Testis (tissue), 5 donors: ENCODE measurements around the gene ADCY9. TPM values are rescaled to one million over a fixed set of nuclear protein-coding genes. Genes with fewer than 3 reads are reported as not detected.

ENCODE experiments used
- DNase-seq: peaks from one replicate; pipeline ENCODE4 v3.0.0-alpha.2; 2019
- H3K27ac ChIP-seq, 2 donors: fragments of 200-600 bp; sonication (generic); one replicate each; pipeline ENCODE4 v1.5.1; 2019
- H3K27me3 ChIP-seq: fragments of 200-600 bp; sonication (generic); one replicate; pipeline ENCODE4 v1.5.1; 2019
- H3K36me3 ChIP-seq: fragments of 200-600 bp; sonication (generic); one replicate; pipeline ENCODE4 v1.5.1; 2017; ENCODE audit warnings: low read depth; ENCODE audit errors: missing control alignments
- H3K4me1 ChIP-seq: fragments of 200-600 bp; sonication (generic); one replicate; pipeline ENCODE4 v1.5.1; 2019
- H3K4me3 ChIP-seq, 2 donors: fragments of 200-600 bp; sonication (generic); one replicate each; pipeline ENCODE4 v1.5.1; 2017 to 2019
- H3K9me3 ChIP-seq: fragments of 200-600 bp; sonication (generic); one replicate; pipeline ENCODE4 v1.5.1; 2017
- POLR2A ChIP-seq: fragments of 450-650 bp; IDR thresholded peaks from one replicate; pipeline ENCODE4 v1.6.1; 2017; ENCODE audit warnings: antibody characterized with exemption, mild to moderate bottlenecking, moderate library complexity
- WGBS, 2 donors: methylation state at CpG; one replicate each; pipeline ENCODE4 v1.1.5; 2018; 5-methylcytosine and 5-hydroxymethylcytosine counted together
- intact Hi-C: fragments of 100-400 bp; cut with DNase I; formaldehyde crosslinking; loops from one replicate; pipeline ENCODE4 v1.15.1; 2023; ENCODE audit warnings: low total_unique reads
- long read RNA-seq, 2 donors: transcript quantifications; one replicate each; lab custom pipeline, GENCODE V29; 2026
- polyA plus RNA-seq: library from polyadenylated mRNA; stranded (reverse); fragments of 350-450 nt; fragmentation: Illumina TruSeq; extraction: RNeasy Lipid Tissue Mini Kit (QIAGEN cat#74804); gene quantifications from one replicate; pipeline ENCODE4 v1.2.3, GENCODE V29; 2014; ENCODE audit warnings: low read depth, low replicate concordance; ENCODE audit not compliant: insufficient read depth
- total RNA-seq, 2 donors: library from RNA; depleted of rRNA; stranded (reverse); fragments of >200 nt; gene quantifications; one replicate each; pipeline ENCODE4 v1.2.3, GENCODE V29; 2016
- TF ChIP-seq, protein P1 (sequence below), 3 experiments: fragments of 450-650 bp in 2 of 3; fragments of 200-600 bp in 1 of 3; sonication (generic) in 1 of 3; IDR thresholded peaks; one replicate each; pipeline ENCODE4 v1.5.1; 2016 to 2019; ENCODE audit warnings: antibody characterized with exemption in 3 of 3, mild to moderate bottlenecking in 2 of 3, moderate library complexity in 1 of 3

Gene ADCY9
- total RNA-seq (10 to 100 TPM; 52.8 to 77.2 TPM), polyA plus RNA-seq (19.0 TPM)
- long read RNA-seq, donor 1, partial matches to known transcripts = 0 of 1 reads
- long read RNA-seq, donor 1, other reads (novel, unspliced or antisense) = 0 of 1 reads
- long read RNA-seq, donor 2, full-length matches to known transcripts = 1 of 1 reads
- long read RNA-seq, donor 2, partial matches to known transcripts = 0 of 1 reads
- long read RNA-seq, donor 2, other reads (novel, unspliced or antisense) = 0 of 1 reads

DNA sequence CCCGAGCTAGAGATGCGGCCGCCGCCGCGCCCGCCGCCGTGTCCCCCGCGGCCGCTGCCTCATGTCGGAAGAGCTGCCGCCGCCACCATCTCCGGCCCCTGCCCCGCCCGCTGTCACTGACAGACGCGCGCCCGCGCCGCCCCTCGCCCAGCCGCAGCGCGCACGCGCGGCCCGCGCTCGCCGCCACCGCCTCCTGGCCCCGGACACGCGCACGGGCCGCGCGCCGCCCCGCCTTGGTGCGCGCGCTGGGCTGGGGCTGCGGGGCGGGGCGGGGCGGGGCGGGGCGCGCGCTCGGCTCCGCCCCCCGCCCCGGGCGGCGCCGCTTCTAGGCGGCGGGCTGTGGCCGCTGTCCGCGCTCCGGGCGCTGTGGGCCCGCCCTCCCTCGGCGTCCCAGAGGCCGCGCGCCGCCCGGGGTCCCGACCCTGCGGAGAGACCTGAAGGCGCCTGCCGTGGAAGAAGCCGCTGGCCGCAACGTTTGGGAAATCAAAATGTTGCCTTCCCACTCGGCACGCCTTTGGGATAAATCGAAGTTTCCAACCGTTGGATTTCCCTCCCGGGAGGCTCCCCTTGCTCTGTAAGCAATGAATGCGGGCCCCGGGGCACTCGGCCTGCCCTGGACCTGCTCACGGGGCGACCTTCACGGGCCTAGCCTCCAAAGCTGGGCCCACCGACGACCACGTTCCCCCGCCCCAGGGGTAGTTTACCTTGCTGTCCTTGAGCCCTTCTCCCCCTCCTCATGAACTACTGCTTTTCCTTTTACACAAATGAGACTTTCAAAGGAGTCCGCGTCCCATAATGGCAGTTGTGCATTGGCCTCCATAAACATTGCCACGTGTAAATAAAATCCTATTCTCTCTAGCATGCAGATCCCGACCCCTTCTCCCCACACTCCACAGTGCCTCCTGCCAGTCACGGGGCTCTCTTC lies at the start of gene ADCY9:
Gene ADCY9 (minus strand): TSS at position 118 of the 925 bp plus-strand sequence. CDS start 1,000 bp downstream, outside the sequence.
- 6 to 9% methylated on average over 26 to 42 of the region's 105 CpGs for WGBS, 2 donors
- TF ChIP-seq, protein P1, sequence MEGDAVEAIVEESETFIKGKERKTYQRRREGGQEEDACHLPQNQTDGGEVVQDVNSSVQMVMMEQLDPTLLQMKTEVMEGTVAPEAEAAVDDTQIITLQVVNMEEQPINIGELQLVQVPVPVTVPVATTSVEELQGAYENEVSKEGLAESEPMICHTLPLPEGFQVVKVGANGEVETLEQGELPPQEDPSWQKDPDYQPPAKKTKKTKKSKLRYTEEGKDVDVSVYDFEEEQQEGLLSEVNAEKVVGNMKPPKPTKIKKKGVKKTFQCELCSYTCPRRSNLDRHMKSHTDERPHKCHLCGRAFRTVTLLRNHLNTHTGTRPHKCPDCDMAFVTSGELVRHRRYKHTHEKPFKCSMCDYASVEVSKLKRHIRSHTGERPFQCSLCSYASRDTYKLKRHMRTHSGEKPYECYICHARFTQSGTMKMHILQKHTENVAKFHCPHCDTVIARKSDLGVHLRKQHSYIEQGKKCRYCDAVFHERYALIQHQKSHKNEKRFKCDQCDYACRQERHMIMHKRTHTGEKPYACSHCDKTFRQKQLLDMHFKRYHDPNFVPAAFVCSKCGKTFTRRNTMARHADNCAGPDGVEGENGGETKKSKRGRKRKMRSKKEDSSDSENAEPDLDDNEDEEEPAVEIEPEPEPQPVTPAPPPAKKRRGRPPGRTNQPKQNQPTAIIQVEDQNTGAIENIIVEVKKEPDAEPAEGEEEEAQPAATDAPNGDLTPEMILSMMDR (IDR thresholded peaks at IDR 0.05) = no peak
- no peak for TF ChIP-seq POLR2A
- H3K4me1 ChIP-seq = peaks cover 21% of the 10 kb centered on the region
- no peaks in the 10 kb centered on the region for H3K27me3 ChIP-seq
- no peaks in the 10 kb centered on the region for H3K36me3 ChIP-seq
- no peaks in the 10 kb centered on the region for H3K9me3 ChIP-seq
- peak; percentile 87 for DNase-seq
- peak within 1 kb of the TSS; percentile 67 to 78 for H3K4me3 ChIP-seq
- H3K27ac ChIP-seq = peak within 1 kb of the TSS; percentile 77 to 84
- intact Hi-C loops = loop anchor here (10.0 kb wide), 1 partner anchor 138 kb away; no protein-coding TSS in a partner anchor

GRCh38 chr16:4160658-4161430 lies 44.6 kb upstream of the ADCY9 start:
- no peak for TF ChIP-seq POLR2A
- TF ChIP-seq, protein P1 (IDR thresholded peaks at IDR 0.05) = no peak
- H3K4me1 ChIP-seq = no peaks in the 10 kb centered on the region
- 82 to 83% methylated on average over 7 of the region's 7 CpGs for WGBS, 2 donors
- DNase-seq = no peak
- no peaks in the 10 kb centered on the region for H3K36me3 ChIP-seq
- intact Hi-C loops = no loop called here
- no peak overlapping the region for H3K27ac ChIP-seq
- no peak overlapping the region for H3K4me3 ChIP-seq
- H3K27me3 ChIP-seq = no peaks in the 10 kb centered on the region
- H3K9me3 ChIP-seq = no peaks in the 10 kb centered on the region

- DNase-seq = no peak
- Histone ChIP-seq H3K27ac (no peak overlapping the region), H3K27me3 (no peaks in the 10 kb centered on the region), H3K4me1 (no peaks in the 10 kb centered on the region), H3K9me3 (no peaks in the 10 kb centered on the region), H3K36me3 (no peaks in the 10 kb centered on the region), H3K4me3 (no peak overlapping the region)
- WGBS, 2 donors = 86 to 91% methylated on average over 17 of the region's 17 CpGs
- intact Hi-C loops = no loop called here
- TF ChIP-seq, protein P1 (IDR thresholded peaks at IDR 0.05) = no peak
- TF ChIP-seq POLR2A = no peak
These were observed 43.5 kb upstream of the ADCY9 start for GRCh38 chr16:4159726-4160125.

DNA sequence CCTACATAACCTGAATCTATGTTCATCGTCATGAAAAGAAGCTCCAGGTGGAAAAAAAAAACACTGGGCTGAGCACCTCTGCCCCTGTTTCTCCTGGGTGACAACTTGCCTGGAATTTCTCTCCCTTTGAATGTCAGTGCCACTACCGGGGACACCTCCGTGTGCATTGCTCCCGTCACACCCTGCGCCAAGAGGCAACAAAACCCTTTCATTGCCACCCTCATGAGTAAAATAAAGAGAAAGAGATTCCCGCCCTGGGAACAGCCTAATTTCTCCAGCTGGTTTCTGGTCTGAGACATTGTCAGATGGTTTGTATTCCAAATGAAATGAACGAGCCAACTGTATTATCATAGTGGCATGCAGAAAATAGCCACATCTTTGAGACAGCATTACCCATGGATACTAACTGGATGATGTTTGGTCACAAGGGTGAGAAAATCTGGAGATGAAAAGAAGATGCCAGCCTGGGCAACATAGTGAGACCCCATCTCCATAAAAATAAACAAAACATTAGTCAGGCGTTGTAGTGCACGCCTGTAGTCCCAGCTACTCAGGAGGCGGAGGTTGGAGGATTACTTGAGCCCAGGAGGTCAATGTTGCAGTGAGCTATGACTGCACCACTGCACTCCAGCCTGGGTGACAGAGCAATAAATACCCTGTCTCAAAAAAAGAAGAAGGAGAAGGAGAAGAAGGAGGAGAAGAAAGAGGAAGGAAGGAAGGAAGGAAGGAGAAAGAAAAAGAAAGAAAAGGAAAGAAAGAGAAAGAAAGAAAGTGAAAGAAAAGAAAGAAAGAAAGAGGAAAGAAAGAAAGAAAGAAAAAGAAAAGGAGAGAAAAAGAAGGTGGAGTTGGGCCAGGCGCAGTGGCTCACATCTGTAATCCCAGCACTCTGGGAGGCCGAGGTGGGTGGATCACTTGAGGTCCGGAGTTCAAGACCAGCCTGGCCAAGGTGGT lies 42.2 kb upstream of the ADCY9 start:
- Histone ChIP-seq H3K36me3 (no peaks in the 10 kb centered on the region), H3K9me3 (no peaks in the 10 kb centered on the region), H3K27me3 (no peaks in the 10 kb centered on the region), H3K4me1 (no peaks in the 10 kb centered on the region), H3K27ac (no peak overlapping the region), H3K4me3 (no peak overlapping the region)
- 90 to 92% methylated on average over 13 of the region's 13 CpGs for WGBS, 2 donors
- TF ChIP-seq, protein P1 (IDR thresholded peaks at IDR 0.05) = no peak
- no peak for TF ChIP-seq POLR2A
- intact Hi-C loops = no loop called here
- no peak for DNase-seq
